HepG2 (cell line): ENCODE data around the gene SNX15. TPM values are rescaled to one million over a fixed set of nuclear protein-coding genes. Genes with fewer than 3 reads are reported as not detected.

Source experiments
- GLI4 ChIP-seq: sonication (generic); formaldehyde crosslinking; IDR thresholded peaks from 2 replicates; pipeline ENCODE4 v1.5.1; 2020; ENCODE audit warnings: missing genetic modification reagents, mild to moderate bottlenecking, moderate library complexity, borderline replicate concordance
- GPN1 ChIP-seq: sonication (generic); formaldehyde crosslinking; IDR thresholded peaks from 2 replicates; pipeline ENCODE4 v1.5.1; 2020; ENCODE audit warnings: missing genetic modification reagents, borderline replicate concordance
- HMGXB3 ChIP-seq: sonication (generic); formaldehyde crosslinking; IDR thresholded peaks from 2 replicates; pipeline ENCODE4 v1.4.0; 2020; ENCODE audit warnings: missing genetic modification reagents, borderline replicate concordance
- HMGXB4 ChIP-seq, 2 experiments: sonication (generic) in 1 of 2; formaldehyde crosslinking in 1 of 2; IDR thresholded peaks; 2 replicates each; pipeline versions ENCODE4 v1.4.0 to v1.6.1; 2018 to 2020; ENCODE audit warnings: missing genetic modification reagents in 2 of 2, borderline replicate concordance in 1 of 2, low read depth in 1 of 2, mild to moderate bottlenecking in 1 of 2, missing biosample characterization in 1 of 2
- HOXA9 ChIP-seq: sonication (generic); formaldehyde crosslinking; IDR thresholded peaks from 2 replicates; pipeline ENCODE4 v1.8.1; 2022; ENCODE audit warnings: missing genetic modification reagents, mild to moderate bottlenecking, moderate library complexity, borderline replicate concordance
- MAF1 ChIP-seq: sonication (generic); formaldehyde crosslinking; IDR thresholded peaks from 2 replicates; pipeline ENCODE4 v1.5.0; 2020; ENCODE audit warnings: missing genetic modification reagents, borderline replicate concordance
- MTA3 ChIP-seq: sonication (generic); formaldehyde crosslinking; IDR thresholded peaks from 2 replicates; pipeline ENCODE4 v1.4.0; 2020; ENCODE audit warnings: missing genetic modification reagents
- NONO ChIP-seq, 2 experiments: fragments of 450-650 bp in 1 of 2; sonication (generic) in 1 of 2; formaldehyde crosslinking in 1 of 2; IDR thresholded peaks in 1 of 2; conservative IDR thresholded peaks in 1 of 2; 2 replicates each; pipeline versions ENCODE4 v1.6.1 to v1.8.0; 2017 to 2022; ENCODE audit warnings: mild to moderate bottlenecking in 1 of 2, missing genetic modification reagents in 1 of 2, moderate library complexity in 1 of 2
- PAF1 ChIP-seq: IDR thresholded peaks from 2 replicates; pipeline ENCODE4 v1.6.1; 2016; ENCODE audit warnings: missing genetic modification reagents, missing compliant biosample characterization
- PCBP1 ChIP-seq: fragments of 200-400 bp; formaldehyde crosslinking; IDR thresholded peaks from 2 replicates; pipeline ENCODE4 v1.6.1; 2017; ENCODE audit warnings: mild to moderate bottlenecking, low read depth, low read length, borderline replicate concordance
- PHF8 ChIP-seq: sonication (generic); formaldehyde crosslinking; IDR thresholded peaks from 2 replicates; pipeline ENCODE4 v1.5.0; 2020; ENCODE audit warnings: missing genetic modification reagents
- PITX1 ChIP-seq: sonication (generic); formaldehyde crosslinking; IDR thresholded peaks from 2 replicates; pipeline ENCODE4 v1.5.1; 2020; ENCODE audit warnings: mild to moderate bottlenecking, missing genetic modification reagents
- POLR2G ChIP-seq: fragments of 200-400 bp; formaldehyde crosslinking; IDR thresholded peaks from 2 replicates; pipeline ENCODE4 v1.6.1; 2018; ENCODE audit warnings: mild to moderate bottlenecking, low read depth, low read length, moderate library complexity
- RFX3 ChIP-seq: IDR thresholded peaks from 2 replicates; pipeline ENCODE4 v1.6.1; 2016; ENCODE audit warnings: missing biosample characterization, missing genetic modification reagents
- TBL1XR1 ChIP-seq: fragments of 150-350 bp; IDR thresholded peaks from 2 replicates; pipeline ENCODE4 v1.6.1; 2014; ENCODE audit warnings: borderline replicate concordance, low read length; ENCODE audit not compliant: partially characterized antibody
- TOPORS ChIP-seq: sonication (generic); formaldehyde crosslinking; IDR thresholded peaks from 2 replicates; pipeline ENCODE4 v1.8.0; 2023; ENCODE audit warnings: mild to moderate bottlenecking, missing genetic modification reagents
- TRIM24 ChIP-seq: sonication (generic); formaldehyde crosslinking; IDR thresholded peaks from 2 replicates; pipeline ENCODE4 v1.8.0; 2022; ENCODE audit warnings: mild to moderate bottlenecking, missing genetic modification reagents
- ZBTB25 ChIP-seq: IDR thresholded peaks from 2 replicates; pipeline ENCODE4 v1.6.1; 2018; ENCODE audit warnings: missing genetic modification reagents
- ZMYM2 ChIP-seq: sonication (generic); formaldehyde crosslinking; IDR thresholded peaks from 2 replicates; pipeline ENCODE4 v1.8.0; 2022; ENCODE audit warnings: mild to moderate bottlenecking, missing genetic modification reagents
- ZNF143 ChIP-seq: sonication (generic); formaldehyde crosslinking; IDR thresholded peaks from 2 replicates; pipeline ENCODE4 v1.4.0; 2020; ENCODE audit warnings: missing genetic modification reagents
- ZNF263 ChIP-seq: sonication (generic); formaldehyde crosslinking; IDR thresholded peaks from 2 replicates; pipeline ENCODE4 v1.4.0; 2020; ENCODE audit warnings: missing genetic modification reagents
- ZNF430 ChIP-seq: sonication (generic); formaldehyde crosslinking; IDR thresholded peaks from 2 replicates; pipeline ENCODE4 v1.9.0; 2021; ENCODE audit warnings: mild to moderate bottlenecking, missing genetic modification reagents
- ZNF747 ChIP-seq: sonication (generic); formaldehyde crosslinking; IDR thresholded peaks from 2 replicates; pipeline ENCODE4 v1.8.1; 2023; ENCODE audit warnings: missing genetic modification reagents, mild to moderate bottlenecking, borderline replicate concordance
- ZNF768 ChIP-seq: sonication (generic); formaldehyde crosslinking; IDR thresholded peaks from 2 replicates; pipeline ENCODE4 v1.4.0; 2020; ENCODE audit warnings: missing genetic modification reagents
- ZNF775 ChIP-seq: sonication (generic); formaldehyde crosslinking; IDR thresholded peaks from 2 replicates; pipeline ENCODE4 v1.4.0; 2020; ENCODE audit warnings: missing genetic modification reagents, mild to moderate bottlenecking, moderate library complexity, borderline replicate concordance
- polyA plus RNA-seq, 8 experiments: library from polyadenylated mRNA; depleted of rRNA in 3 of 8; stranded (reverse) in 7 of 8; unstranded in 1 of 8; fragments of >200 nt; fragmentation: Illumina TruSeq in 4 of 8; extraction: Trizol in 4 of 8; gene quantifications; 2 replicates each; pipeline versions ENCODE4 v1.2.1 to v1.2.3, GENCODE V29; 2011 to 2016; ENCODE audit warnings: low read depth in 4 of 8, missing spikeins in 1 of 8, mixed read lengths in 1 of 8; ENCODE audit not compliant: insufficient read depth in 1 of 8
- total RNA-seq, 5 experiments: library from RNA; depleted of rRNA; stranded (reverse); fragments of >200 nt; fragmentation: Illumina TruSeq; extraction: Trizol; gene quantifications; 2 replicates each; pipeline ENCODE4 v1.2.3, GENCODE V29; 2016; ENCODE audit warnings: low read depth in 1 of 5

SNX15 gene
- total and polyA plus RNA-seq, 2 of the 13 experiments (the other 11 are each of a cell fraction or from before 2014, with no cell fraction given) = 19.1 to 22.6 TPM

- no peak for TF ChIP-seq HMGXB4 (CRISPR knock-in tag; IDR thresholded peaks at IDR 0.05; ENCODE audit: borderline replicate concordance in 1 of 2, low read depth in 1 of 2)
- TF ChIP-seq ZBTB25 (CRISPR knock-in tag) = no peak
- TF ChIP-seq ZNF775 (CRISPR knock-in tag) = no peak
- no peak for TF ChIP-seq PHF8 (CRISPR knock-in tag)
- peak; percentile 54; the same call in 1 of the 2 replicates for TF ChIP-seq PITX1
- no peak for TF ChIP-seq TBL1XR1
- no peak for TF ChIP-seq MAF1
- TF ChIP-seq TOPORS (CRISPR knock-in tag) = no peak
- no peak for TF ChIP-seq POLR2G
- no peak for TF ChIP-seq ZNF747 (CRISPR knock-in tag)
- no peak for TF ChIP-seq ZNF143 (CRISPR knock-in tag)
- TF ChIP-seq ZNF768 = no peak
- TF ChIP-seq HMGXB3 (CRISPR knock-in tag) = no peak
- TF ChIP-seq MTA3 (CRISPR knock-in tag) = no peak
- TF ChIP-seq HOXA9 = no peak
- TF ChIP-seq TRIM24 (CRISPR knock-in tag) = no peak
- TF ChIP-seq PCBP1 = no peak
- TF ChIP-seq GPN1 (CRISPR knock-in tag) = no peak
- TF ChIP-seq RFX3 (CRISPR knock-in tag) = no peak
- 0 out of 2 replicates have a peak, but pooled peaks have one; percentile 41 for TF ChIP-seq ZNF430 (CRISPR knock-in tag)
- TF ChIP-seq ZMYM2 (CRISPR knock-in tag) = 0 out of 2 replicates have a peak, but pooled peaks have one; percentile 64
- 0 out of 2 replicates have a peak, but pooled peaks have one; percentile 6 for TF ChIP-seq ZNF263 (CRISPR knock-in tag)
- TF ChIP-seq GLI4 (CRISPR knock-in tag) = no peak
- no peak for TF ChIP-seq PAF1 (CRISPR knock-in tag)
- no peak for TF ChIP-seq NONO (IDR thresholded peaks at IDR 0.05)
- TF ChIP-seq NONO (CRISPR knock-in tag; conservative IDR thresholded peaks at IDR 0.05) = no peak
These were observed 7.4 kb upstream of the SNX15 start (continued) for GRCh38 chr11:65019824-65020223.
